Mucosa of stomach (tissue), 1 donor: ENCODE results near the gene MAGEF1.

Source experiments
- H3K27me3 ChIP-seq: one replicate; pipeline ENCODE4 v1.7.0; 2013; ENCODE audit warnings: mild to moderate bottlenecking, low read length; ENCODE audit not compliant: control insufficient read depth, insufficient read depth
- H3K36me3 ChIP-seq: one replicate; pipeline ENCODE4 v1.7.0; 2013; ENCODE audit warnings: low read length; ENCODE audit not compliant: control insufficient read depth, insufficient read depth
- H3K4me1 ChIP-seq: one replicate; pipeline ENCODE4 v1.7.0; 2013; ENCODE audit warnings: mild to moderate bottlenecking, low read length; ENCODE audit not compliant: control insufficient read depth, insufficient read depth
- H3K4me3 ChIP-seq: one replicate; pipeline ENCODE4 v1.7.0; 2013; ENCODE audit warnings: low read length
- H3K9ac ChIP-seq: one replicate; pipeline ENCODE4 v1.7.0; 2013; ENCODE audit warnings: mild to moderate bottlenecking, low read length, moderate library complexity
- H3K9me3 ChIP-seq: one replicate; pipeline ENCODE4 v1.7.0; 2013; ENCODE audit warnings: mild to moderate bottlenecking, low read length, moderate library complexity; ENCODE audit not compliant: control insufficient read depth
- donor health status: Pancreatic carcinoma.

The MAGEF1 gene

GRCh38 chr3:184750349-184751083 lies 38.7 kb upstream of the MAGEF1 start:
- no peak overlapping the region for H3K4me3 ChIP-seq
- H3K27me3 ChIP-seq = peaks cover 8% of the 10 kb centered on the region
- H3K4me1 ChIP-seq = peaks cover 49% of the 10 kb centered on the region
- no peak overlapping the region for H3K9ac ChIP-seq
- no peaks in the 10 kb centered on the region for H3K9me3 ChIP-seq
- no peaks in the 10 kb centered on the region for H3K36me3 ChIP-seq

- Histone ChIP-seq H3K4me3 (no peak overlapping the region), H3K27me3 (peaks cover 8% of the 10 kb centered on the region), H3K4me1 (peaks cover 47% of the 10 kb centered on the region), H3K9ac (no peak overlapping the region), H3K36me3 (no peaks in the 10 kb centered on the region), H3K9me3 (no peaks in the 10 kb centered on the region)
These were observed 37.4 kb upstream of the MAGEF1 start for GRCh38 chr3:184749168-184749744.

GRCh38 chr3:184748219-184749135 lies 36.6 kb upstream of the MAGEF1 start:
- Histone ChIP-seq H3K9me3 (no peaks in the 10 kb centered on the region), H3K36me3 (no peaks in the 10 kb centered on the region), H3K27me3 (peaks cover 8% of the 10 kb centered on the region), H3K9ac (no peak overlapping the region), H3K4me1 (peaks cover 47% of the 10 kb centered on the region), H3K4me3 (no peak overlapping the region)

GRCh38 chr3:184746131-184747120 lies 34.6 kb upstream of the MAGEF1 start:
- Histone ChIP-seq H3K27me3 (peaks cover 8% of the 10 kb centered on the region), H3K9ac (no peak overlapping the region), H3K4me1 (peaks cover 37% of the 10 kb centered on the region), H3K36me3 (no peaks in the 10 kb centered on the region), H3K4me3 (no peak overlapping the region), H3K9me3 (no peaks in the 10 kb centered on the region)

- H3K9ac ChIP-seq = no peak overlapping the region
- H3K9me3 ChIP-seq = no peaks in the 10 kb centered on the region
- no peaks in the 10 kb centered on the region for H3K36me3 ChIP-seq
- H3K4me3 ChIP-seq = no peak overlapping the region
- H3K27me3 ChIP-seq = peaks cover 4% of the 10 kb centered on the region
- H3K4me1 ChIP-seq = peaks cover 30% of the 10 kb centered on the region
These were observed 33.7 kb upstream of the MAGEF1 start for GRCh38 chr3:184745526-184745925.

GRCh38 chr3:184743248-184743647 lies 31.4 kb upstream of the MAGEF1 start:
- no peak overlapping the region for H3K9ac ChIP-seq
- H3K27me3 ChIP-seq = no peaks in the 10 kb centered on the region
- no peaks in the 10 kb centered on the region for H3K36me3 ChIP-seq
- H3K4me3 ChIP-seq = no peak overlapping the region
- H3K9me3 ChIP-seq = no peaks in the 10 kb centered on the region
- peaks cover 33% of the 10 kb centered on the region for H3K4me1 ChIP-seq

GRCh38 chr3:184742676-184743135 lies 30.8 kb upstream of the MAGEF1 start:
- Histone ChIP-seq H3K27me3 (no peaks in the 10 kb centered on the region), H3K4me1 (peaks cover 32% of the 10 kb centered on the region), H3K9ac (no peak overlapping the region), H3K4me3 (no peak overlapping the region), H3K36me3 (no peaks in the 10 kb centered on the region), H3K9me3 (no peaks in the 10 kb centered on the region)

- Histone ChIP-seq H3K27me3 (no peaks in the 10 kb centered on the region), H3K9me3 (no peaks in the 10 kb centered on the region), H3K4me1 (peaks cover 35% of the 10 kb centered on the region), H3K36me3 (no peaks in the 10 kb centered on the region), H3K9ac (no peak overlapping the region), H3K4me3 (no peak overlapping the region)
These were observed 30.2 kb upstream of the MAGEF1 start for GRCh38 chr3:184741798-184742675.

- Histone ChIP-seq H3K4me1 (peaks cover 32% of the 10 kb centered on the region), H3K9me3 (no peaks in the 10 kb centered on the region), H3K36me3 (no peaks in the 10 kb centered on the region), H3K9ac (no peak overlapping the region), H3K27me3 (no peaks in the 10 kb centered on the region), H3K4me3 (no peak overlapping the region)
These were observed 29.3 kb upstream of the MAGEF1 start for GRCh38 chr3:184741259-184741556.

- Histone ChIP-seq H3K36me3 (no peaks in the 10 kb centered on the region), H3K9ac (no peak overlapping the region), H3K9me3 (no peaks in the 10 kb centered on the region), H3K4me1 (peaks cover 27% of the 10 kb centered on the region), H3K4me3 (no peak overlapping the region), H3K27me3 (no peaks in the 10 kb centered on the region)
These were observed 28.8 kb upstream of the MAGEF1 start for GRCh38 chr3:184740509-184741258.
